K562 (cell line): ENCODE measurements around the gene TCF12. TPM values are rescaled to one million over a fixed set of nuclear protein-coding genes. Genes with fewer than 3 reads are reported as not detected.

ENCODE experiments used
- ATAC-seq: fragments of 200-7000 bp; cut with Tn5 transposase; 3 replicates; pipeline ENCODE4 v1.9.1; 2020; ENCODE audit warnings: moderate library complexity
- BruUV-seq: library from RNA; stranded (reverse); fragments of 400-500 nt; replicated peaks from 2 replicates; lab custom pipeline; 2021; lab: Mats Ljungman, UMichigan
- CTCF ChIA-PET: fragments of 300-600 bp; formaldehyde crosslinking; extraction: SDS; loops from one replicate; lab custom pipeline; 2021; ENCODE audit warnings: low intra/inter-chr PET ratio; lab: Yijun Ruan, JAX
- POLR2A ChIA-PET: fragments of 300-600, 350-650 bp; sonication (Branson Sonifier 250); formaldehyde crosslinking; extraction: SDS; loops from one replicate; lab custom pipeline; 2021; ENCODE audit warnings: antibody characterized with exemption, inconsistent platforms; lab: Yijun Ruan, JAX
- DNase-seq, 4 experiments: peaks; one replicate each; pipeline versions ENCODE4 v3.0.0 to v3.0.0-alpha.2; 2011 to 2018; ENCODE audit warnings: low spot score in 3 of 4, mixed read lengths in 3 of 4; ENCODE audit errors: extremely low read depth in 1 of 4
- FAIRE-seq: peaks from 2 replicates; lab custom pipeline; 2011; peaks lifted over from hg19 to GRCh38; lab: Jason Lieb, UNC
- H2AFZ ChIP-seq: 2 replicates; pipeline ENCODE4 v1.6.0; 2011; ENCODE audit warnings: low read depth, low read length, control low read depth, inconsistent platforms
- H3K27ac ChIP-seq: fragments of 200-600 bp; 3 replicates; pipeline ENCODE4 v1.8.0; 2011; ENCODE audit warnings: low read depth, mild to moderate bottlenecking, control low read depth, inconsistent platforms, low read length, moderate library complexity, mixed read lengths; ENCODE audit errors: extremely low read depth
- H3K27me3 ChIP-seq, 2 experiments: fragments of 300-600 bp in 1 of 2; 2 replicates in 1 of 2; 3 replicates in 1 of 2; pipeline versions ENCODE4 v1.6.0 to v1.8.0; 2011; ENCODE audit warnings: inconsistent platforms in 2 of 2, low read length in 2 of 2, mild to moderate bottlenecking in 1 of 2, mixed read lengths in 1 of 2, moderate library complexity in 1 of 2; ENCODE audit not compliant: control insufficient read depth in 2 of 2, insufficient read depth in 2 of 2
- H3K36me3 ChIP-seq: fragments of 300-600 bp; 3 replicates; pipeline ENCODE4 v1.8.0; 2011; ENCODE audit warnings: mild to moderate bottlenecking, low read length, inconsistent platforms; ENCODE audit not compliant: control insufficient read depth, insufficient read depth
- H3K4me1 ChIP-seq, 2 experiments: fragments of 200-600 bp in 1 of 2; replicated peaks in 1 of 2; 2 replicates in 1 of 2; 3 replicates in 1 of 2; pipeline versions ENCODE4 v1.5.1 to v1.8.0; 2011; ENCODE audit warnings: inconsistent platforms in 2 of 2, low read length in 2 of 2, mild to moderate bottlenecking in 1 of 2, mixed read lengths in 1 of 2, moderate library complexity in 1 of 2; ENCODE audit not compliant: control insufficient read depth in 2 of 2, insufficient read depth in 2 of 2
- H3K4me2 ChIP-seq: 2 replicates; pipeline ENCODE4 v1.6.1; 2011; ENCODE audit warnings: low read length, control low read depth, inconsistent platforms, mixed read lengths; ENCODE audit not compliant: insufficient read depth
- H3K4me3 ChIP-seq: fragments of 200-600 bp; sonication (generic), shearing (Covaris generic); 2 replicates; pipeline ENCODE4 v1.5.1; 2016; ENCODE audit warnings: control low read depth, inconsistent platforms
- H3K79me2 ChIP-seq: fragments of 200-600 bp; 3 replicates; pipeline ENCODE4 v1.8.0; 2011; ENCODE audit warnings: low read length, inconsistent platforms; ENCODE audit not compliant: control insufficient read depth, insufficient read depth
- H3K9ac ChIP-seq, 2 experiments: 2 replicates each; pipeline versions ENCODE4 v1.6.0 to v1.6.1; 2011; ENCODE audit warnings: low read depth in 2 of 2, low read length in 2 of 2, control low read depth in 1 of 2, inconsistent platforms in 1 of 2, mild to moderate bottlenecking in 1 of 2, mixed read lengths in 1 of 2; ENCODE audit not compliant: insufficient read depth in 1 of 2
- H3K9me1 ChIP-seq: one replicate; pipeline ENCODE4 v1.6.0; 2011; ENCODE audit warnings: inconsistent platforms, mild to moderate bottlenecking, low read length, moderate library complexity; ENCODE audit not compliant: control insufficient read depth, insufficient read depth
- H3K9me3 ChIP-seq: replicated peaks from 2 replicates; pipeline ENCODE4 v1.5.1; 2011; ENCODE audit warnings: low read depth, low read length, inconsistent platforms; ENCODE audit not compliant: control insufficient read depth, insufficient read depth
- H4K20me1 ChIP-seq: replicated peaks from 2 replicates; pipeline ENCODE4 v1.6.1; 2011; ENCODE audit warnings: low read length, inconsistent platforms, mixed read lengths; ENCODE audit not compliant: control insufficient read depth, insufficient read depth
- MGA ChIP-seq: fragments of 450-650 bp; IDR thresholded peaks from 2 replicates; pipeline ENCODE4 v1.6.1; 2016; ENCODE audit warnings: mild to moderate bottlenecking, moderate library complexity
- MIER1 ChIP-seq: fragments of 450-650 bp; IDR thresholded peaks from 2 replicates; pipeline ENCODE4 v1.6.1; 2016; ENCODE audit warnings: antibody characterized with exemption, mild to moderate bottlenecking, low read depth
- SNIP1 ChIP-seq: fragments of 450-650 bp; IDR thresholded peaks from 2 replicates; pipeline ENCODE4 v1.7.1; 2017; ENCODE audit warnings: low read depth, mild to moderate bottlenecking
- WGBS: fragments of 100-300 bp; shearing (Covaris generic); methylation state at CpG from one replicate; pipeline ENCODE4 v1.1.6; 2016; ENCODE audit warnings: low coverage, mixed read lengths; ENCODE audit not compliant: insufficient coverage; ENCODE audit errors: missing lambda C conversion rate; 5-methylcytosine and 5-hydroxymethylcytosine counted together
- in situ Hi-C: fragments of 300-500 bp; cut with MboI; formaldehyde crosslinking; loops from 4 replicates; pipeline ENCODE4 v1.15.0; 2018; ENCODE audit warnings: inconsistent platforms, mixed read lengths
- intact Hi-C: fragments of 100-400 bp; cut with micrococcal nuclease; formaldehyde crosslinking; loops from 2 replicates; pipeline ENCODE4 v1.14.2; 2022
- polyA plus RNA-seq, 8 experiments: library from polyadenylated mRNA; depleted of rRNA in 4 of 8; stranded (reverse) in 5 of 8; unstranded in 3 of 8; fragments of >200 nt; fragmentation: Nextera tagmentation in 2 of 8; fragmentation: Illumina TruSeq in 1 of 8; extraction: Ambion mirVana in 2 of 8; extraction: Trizol in 1 of 8; gene quantifications; 2 replicates each; pipeline versions ENCODE4 v1.2.1 to v1.2.3, GENCODE V29; 2011 to 2014; ENCODE audit warnings: inconsistent platforms in 1 of 8, missing spikeins in 1 of 8
- total RNA-seq, 7 experiments: library from RNA; depleted of rRNA in 6 of 7; stranded (reverse); fragments of >200 nt in 6 of 7; fragmentation: Illumina TruSeq in 2 of 7; extraction: Trizol in 2 of 7; gene quantifications; 2 replicates each; pipeline versions ENCODE4 v1.2.1 to v1.2.3, GENCODE V29; 2011 to 2021; ENCODE audit warnings: low replicate concordance in 1 of 7

TCF12 gene
- total and polyA plus RNA-seq, 9 of the 15 experiments (the other 6 are each of a cell fraction or from before 2014, with no cell fraction given) = 10.5 to 132 (median 52.9) TPM

- in situ Hi-C loops (no loop called here), intact Hi-C loops (no loop called here)
- H3K4me2 ChIP-seq = no peak overlapping the region
- ATAC-seq = no peak
- no peak for DNase-seq
- H3K9me1 ChIP-seq = no peaks in the 10 kb centered on the region
- no peak overlapping the region for H3K4me3 ChIP-seq
- H3K79me2 ChIP-seq = no peaks in the 10 kb centered on the region
- TF ChIP-seq MIER1 = no peak
- H3K9ac ChIP-seq = no peak overlapping the region; a peak in 1 of 4 replicates
- H3K4me1 ChIP-seq = peaks cover 41 to 56% of the 10 kb centered on the region in 2 experiments
- ChIA-PET CTCF (no interaction called here), POLR2A (interaction anchor here (0.7 kb wide), 1 partner anchor 8 kb away, joined by 3 read pairs; no protein-coding TSS in a partner anchor)
- H2AFZ ChIP-seq = peak overlapping the region; percentile 3; the same call in 1 of the 2 replicates
- no peak overlapping the region for H3K27ac ChIP-seq
- H3K27me3 ChIP-seq = no peaks in the 10 kb centered on the region
- H3K9me3 ChIP-seq = no peaks in the 10 kb centered on the region
- WGBS = 82% methylated on average over 7 of the region's 8 CpGs
- BruUV-seq = no TSS peak
- H4K20me1 ChIP-seq = no peaks in the 10 kb centered on the region
- FAIRE-seq = no peak
- H3K36me3 ChIP-seq = no peaks in the 10 kb centered on the region
Measured at GRCh38 chr15:57332326-57332725, 413.9 kb downstream of the TCF12 start.

- in situ Hi-C loops = no loop called here
- no peak for FAIRE-seq
- Histone ChIP-seq H3K9me1 (no peaks in the 10 kb centered on the region), H2AFZ (peak overlapping the region; percentile 43; the same call in 1 of the 2 replicates), H3K4me3 (no peak overlapping the region), H3K4me1 (peaks cover 45 to 48% of the 10 kb centered on the region in 2 experiments), H4K20me1 (no peaks in the 10 kb centered on the region), H3K27me3 (no peaks in the 10 kb centered on the region), H3K79me2 (no peaks in the 10 kb centered on the region), H3K27ac (no peak overlapping the region), H3K4me2 (no peak overlapping the region), H3K9ac (no peak overlapping the region), H3K9me3 (no peaks in the 10 kb centered on the region), H3K36me3 (no peaks in the 10 kb centered on the region)
- DNase-seq = no peak
- CTCF ChIA-PET = no interaction called here
- intact Hi-C loops = no loop called here
- BruUV-seq = no TSS peak
- ATAC-seq = no peak
- POLR2A ChIA-PET = no interaction called here
- 60% methylated on average over 4 of the region's 4 CpGs for WGBS
- TF ChIP-seq SNIP1 (no peak), MGA (0 out of 2 replicates have a peak, but pooled peaks have one; percentile 6)
Measured at GRCh38 chr15:57333487-57333886, 415.0 kb downstream of the TCF12 start.
